MM.1S (cell line): ENCODE data around the gene MARCHF9.

Experiments used
- CTCF ChIP-seq: fragments of 300-600 bp; sonication (generic); IDR thresholded peaks from 2 replicates; pipeline ENCODE4 v1.5.1; 2016; ENCODE audit warnings: antibody characterized with exemption, low read length, mixed read lengths
- EZH2 ChIP-seq: fragments of 300-600 bp; sonication (generic); optimal IDR thresholded peaks from 2 replicates; pipeline ENCODE3; 2017; ENCODE audit warnings: low read depth, mild to moderate bottlenecking, antibody characterized with exemption, low read length, mixed read lengths

GRCh38 chr12:57767305-57767698 is 12.4 kb downstream of the MARCHF9 start:
- no peak for TF ChIP-seq CTCF
- no peak for TF ChIP-seq EZH2
